DOHH2 (cell line): ENCODE results near the gene CSRP3.

Experiments
- EZH2phosphoT487 ChIP-seq: fragments of 200-600 bp; sonication (generic); IDR thresholded peaks from 2 replicates; pipeline ENCODE4 v1.6.1; 2017; ENCODE audit warnings: borderline replicate concordance, mild to moderate bottlenecking, antibody characterized with exemption, low read length, moderate library complexity, mixed read lengths
- TF ChIP-seq, protein P1 (sequence below): fragments of 200-600 bp; sonication (generic); IDR thresholded peaks from one replicate; pipeline ENCODE4 v1.5.1; 2014; ENCODE audit warnings: antibody characterized with exemption, mild to moderate bottlenecking, low read depth, low read length; ENCODE audit not compliant: poor library complexity, severe bottlenecking

DNA sequence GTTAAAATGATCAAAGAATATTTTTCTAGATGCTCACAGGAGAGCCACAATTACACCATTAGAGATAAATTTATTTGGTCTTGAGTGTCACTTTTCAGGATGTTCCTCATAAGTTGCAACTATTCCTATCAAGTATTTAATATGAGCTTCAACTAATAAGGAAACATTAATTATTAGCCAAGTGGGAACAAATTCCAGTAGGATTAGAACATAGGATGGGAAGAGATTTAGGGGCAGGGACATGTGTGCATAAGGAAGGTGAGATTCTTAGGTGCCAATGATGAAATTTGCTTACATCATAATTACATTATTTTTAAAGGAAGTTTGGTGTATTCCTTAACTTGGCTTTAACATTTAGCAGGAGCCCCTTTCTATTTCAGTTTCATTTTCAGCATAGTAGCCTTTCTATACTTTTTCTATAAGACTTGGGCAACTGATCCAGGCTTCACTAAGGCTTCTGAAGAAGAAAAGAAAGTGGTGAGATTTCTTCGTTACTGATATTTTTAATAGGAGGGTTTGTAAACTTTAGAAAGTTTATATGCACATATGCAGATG, 38.8 kb downstream of the CSRP3 start:
- TF ChIP-seq, protein P1, sequence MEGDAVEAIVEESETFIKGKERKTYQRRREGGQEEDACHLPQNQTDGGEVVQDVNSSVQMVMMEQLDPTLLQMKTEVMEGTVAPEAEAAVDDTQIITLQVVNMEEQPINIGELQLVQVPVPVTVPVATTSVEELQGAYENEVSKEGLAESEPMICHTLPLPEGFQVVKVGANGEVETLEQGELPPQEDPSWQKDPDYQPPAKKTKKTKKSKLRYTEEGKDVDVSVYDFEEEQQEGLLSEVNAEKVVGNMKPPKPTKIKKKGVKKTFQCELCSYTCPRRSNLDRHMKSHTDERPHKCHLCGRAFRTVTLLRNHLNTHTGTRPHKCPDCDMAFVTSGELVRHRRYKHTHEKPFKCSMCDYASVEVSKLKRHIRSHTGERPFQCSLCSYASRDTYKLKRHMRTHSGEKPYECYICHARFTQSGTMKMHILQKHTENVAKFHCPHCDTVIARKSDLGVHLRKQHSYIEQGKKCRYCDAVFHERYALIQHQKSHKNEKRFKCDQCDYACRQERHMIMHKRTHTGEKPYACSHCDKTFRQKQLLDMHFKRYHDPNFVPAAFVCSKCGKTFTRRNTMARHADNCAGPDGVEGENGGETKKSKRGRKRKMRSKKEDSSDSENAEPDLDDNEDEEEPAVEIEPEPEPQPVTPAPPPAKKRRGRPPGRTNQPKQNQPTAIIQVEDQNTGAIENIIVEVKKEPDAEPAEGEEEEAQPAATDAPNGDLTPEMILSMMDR: no peak
- no peak for TF ChIP-seq EZH2phosphoT487
